IMR-90 (cell line): ENCODE results near the gene TGFB3. TPM values are rescaled to one million over a fixed set of nuclear protein-coding genes. Genes with fewer than 3 reads are reported as not detected.

Experiments used
- ATAC-seq: fragments of 200-7000 bp; cut with Tn5 transposase; 2 replicates; pipeline ENCODE4 v1.9.1; 2020; ENCODE audit warnings: low read depth, mild to moderate bottlenecking, moderate library complexity
- BruUV-seq: library from RNA; stranded (reverse); fragments of 400-500 nt; replicated peaks from 2 replicates; lab custom pipeline; 2021; lab: Mats Ljungman, UMichigan
- CTCF ChIA-PET: fragments of 300-600 bp; formaldehyde crosslinking; extraction: SDS; loops from one replicate; lab custom pipeline; 2021; ENCODE audit warnings: antibody characterized with exemption; lab: Yijun Ruan, JAX
- POLR2A ChIA-PET: fragments of 300-600 bp; sonication (Branson Sonifier 250); formaldehyde crosslinking; loops from one replicate; lab custom pipeline; 2022; ENCODE audit warnings: antibody characterized with exemption; ENCODE audit not compliant: unreplicated experiment; lab: Charles Lee
- DNase-seq: peaks from one replicate; pipeline ENCODE4 v3.0.0; 2013
- H2AFZ ChIP-seq: replicated peaks from 2 replicates; pipeline ENCODE3; 2013; ENCODE audit warnings: low read length, mild to moderate bottlenecking; ENCODE audit not compliant: poor library complexity
- H2AK5ac ChIP-seq: 2 replicates; pipeline ENCODE4 v1.6.1; 2013; ENCODE audit warnings: low read depth, low read length, inconsistent platforms
- H2AK9ac ChIP-seq: replicated peaks from 2 replicates; pipeline ENCODE3; 2013; ENCODE audit warnings: mild to moderate bottlenecking, low read depth, low read length, moderate library complexity; ENCODE audit not compliant: poor library complexity
- H2BK120ac ChIP-seq: 2 replicates; pipeline ENCODE4 v1.6.1; 2013; ENCODE audit warnings: low read depth, low read length, inconsistent platforms
- H2BK15ac ChIP-seq: 3 replicates; pipeline ENCODE4 v1.6.1; 2013; ENCODE audit warnings: low read depth, low read length, inconsistent platforms
- H2BK20ac ChIP-seq: 2 replicates; pipeline ENCODE4 v1.6.1; 2013; ENCODE audit warnings: low read depth, mild to moderate bottlenecking, inconsistent platforms, low read length, moderate library complexity
- H2BK5ac ChIP-seq: 2 replicates; pipeline ENCODE4 v1.6.1; 2013; ENCODE audit warnings: mild to moderate bottlenecking, low read depth, low read length, inconsistent platforms; ENCODE audit not compliant: poor library complexity, severe bottlenecking
- H3K14ac ChIP-seq: replicated peaks from 2 replicates; pipeline ENCODE4 v1.6.1; 2013; ENCODE audit warnings: low read depth, low read length, inconsistent platforms
- H3K18ac ChIP-seq: 2 replicates; pipeline ENCODE4 v1.6.1; 2013; ENCODE audit warnings: low read depth, low read length, control low read depth
- H3K23ac ChIP-seq: 2 replicates; pipeline ENCODE4 v1.6.1; 2013; ENCODE audit warnings: low read depth, low read length, inconsistent platforms
- H3K27ac ChIP-seq: 2 replicates; pipeline ENCODE4 v1.5.1; 2013; ENCODE audit warnings: mild to moderate bottlenecking, control low read depth, low read length; ENCODE audit not compliant: insufficient read depth
- H3K27me3 ChIP-seq: 2 replicates; pipeline ENCODE4 v1.6.1; 2013; ENCODE audit warnings: low read length; ENCODE audit not compliant: control insufficient read depth, insufficient read depth
- H3K36me3 ChIP-seq: 2 replicates; pipeline ENCODE4 v1.6.1; 2013; ENCODE audit warnings: low read length, mixed read lengths; ENCODE audit not compliant: control insufficient read depth, insufficient read depth
- H3K4ac ChIP-seq: 2 replicates; pipeline ENCODE4 v1.6.1; 2013; ENCODE audit warnings: low read depth, low read length, inconsistent platforms
- H3K4me1 ChIP-seq: 2 replicates; pipeline ENCODE4 v1.6.1; 2013; ENCODE audit warnings: low read length, mixed read lengths; ENCODE audit not compliant: control insufficient read depth, insufficient read depth
- H3K4me2 ChIP-seq: 2 replicates; pipeline ENCODE4 v1.6.1; 2013; ENCODE audit warnings: low read depth, mild to moderate bottlenecking, control low read depth, low read length, moderate library complexity
- H3K4me3 ChIP-seq: 2 replicates; pipeline ENCODE4 v1.5.1; 2013; ENCODE audit warnings: low read depth, mild to moderate bottlenecking, control low read depth, low read length, moderate library complexity; ENCODE audit not compliant: insufficient read depth
- H3K56ac ChIP-seq: 2 replicates; pipeline ENCODE4 v1.6.1; 2013; ENCODE audit warnings: low read length, inconsistent platforms; ENCODE audit not compliant: insufficient read depth; ENCODE audit errors: extremely low read depth
- H3K79me1 ChIP-seq, 2 experiments: 2 replicates each; pipeline ENCODE4 v1.6.1; 2013; ENCODE audit warnings: low read length in 2 of 2, inconsistent platforms in 1 of 2, low read depth in 1 of 2
- H3K9ac ChIP-seq: 2 replicates; pipeline ENCODE4 v1.6.1; 2013; ENCODE audit warnings: low read depth, low read length, control low read depth
- H3K9me1 ChIP-seq: 2 replicates; pipeline ENCODE4 v1.6.1; 2013; ENCODE audit warnings: low read length, inconsistent platforms; ENCODE audit not compliant: insufficient read depth
- H3K9me3 ChIP-seq: 2 replicates; pipeline ENCODE4 v1.6.1; 2013; ENCODE audit warnings: low read length; ENCODE audit not compliant: control insufficient read depth, insufficient read depth
- H4K20me1 ChIP-seq: 2 replicates; pipeline ENCODE4 v1.6.1; 2013; ENCODE audit warnings: low read length, inconsistent platforms; ENCODE audit not compliant: insufficient read depth
- H4K5ac ChIP-seq: 2 replicates; pipeline ENCODE4 v1.6.1; 2013; ENCODE audit warnings: mild to moderate bottlenecking, low read depth, low read length, control low read depth
- H4K8ac ChIP-seq, 2 experiments: 2 replicates each; pipeline ENCODE4 v1.6.1; 2013; ENCODE audit warnings: low read depth in 2 of 2, low read length in 2 of 2, control low read depth in 1 of 2, inconsistent platforms in 1 of 2
- H4K91ac ChIP-seq: 2 replicates; pipeline ENCODE4 v1.6.1; 2013; ENCODE audit warnings: low read depth, low read length, inconsistent platforms; ENCODE audit not compliant: insufficient read depth
- CEBPB ChIP-seq: IDR thresholded peaks from 2 replicates; pipeline ENCODE4 v1.6.1; 2012; ENCODE audit warnings: low read depth, low read length, improper control_type of control experiment
- CHD1 ChIP-seq: IDR thresholded peaks from 2 replicates; pipeline ENCODE4 v1.6.1; 2012; ENCODE audit warnings: low read depth, low read length, improper control_type of control experiment
- CTCF ChIP-seq: conservative IDR thresholded peaks from 2 replicates; pipeline ENCODE4 v1.5.1; 2012; ENCODE audit warnings: mild to moderate bottlenecking, low read depth, low read length, improper control_type of control experiment
- ELK1 ChIP-seq: fragments of 150-350 bp; IDR thresholded peaks from 2 replicates; pipeline ENCODE4 v1.6.1; 2016; ENCODE audit warnings: low read depth, mild to moderate bottlenecking, low read length, moderate library complexity, borderline replicate concordance
- FOS ChIP-seq: fragments of 150-350 bp; IDR thresholded peaks from 2 replicates; pipeline ENCODE4 v1.6.1; 2016; ENCODE audit warnings: low read depth, low read length
- MAZ ChIP-seq: IDR thresholded peaks from 2 replicates; pipeline ENCODE4 v1.6.1; 2012; ENCODE audit warnings: low read depth, mild to moderate bottlenecking, low read length, improper control_type of control experiment, moderate library complexity, borderline replicate concordance
- MXI1 ChIP-seq: IDR thresholded peaks from 2 replicates; pipeline ENCODE4 v1.6.1; 2012; ENCODE audit warnings: low read depth, mild to moderate bottlenecking, low read length, moderate library complexity, borderline replicate concordance
- NFE2L2 ChIP-seq: fragments of 150-350 bp; IDR thresholded peaks from 2 replicates; pipeline ENCODE4 v1.6.1; 2016; ENCODE audit warnings: low read depth, mild to moderate bottlenecking, low read length
- RAD21 ChIP-seq: IDR thresholded peaks from 2 replicates; pipeline ENCODE4 v1.6.1; 2012; ENCODE audit warnings: low read length, improper control_type of control experiment
- RCOR1 ChIP-seq: IDR thresholded peaks from 2 replicates; pipeline ENCODE4 v1.6.1; 2012; ENCODE audit warnings: mild to moderate bottlenecking, low read length, improper control_type of control experiment; ENCODE audit not compliant: insufficient replicate concordance
- RFX5 ChIP-seq: IDR thresholded peaks from 2 replicates; pipeline ENCODE4 v1.8.0; 2012; ENCODE audit warnings: low read depth, mild to moderate bottlenecking, low read length, moderate library complexity
- SMC3 ChIP-seq: fragments of 150-350 bp; IDR thresholded peaks from 2 replicates; pipeline ENCODE4 v1.6.1; 2016; ENCODE audit warnings: low read depth, mild to moderate bottlenecking, antibody characterized with exemption, low read length, moderate library complexity
- USF2 ChIP-seq: fragments of 150-350 bp; IDR thresholded peaks from 2 replicates; pipeline ENCODE4 v1.6.1; 2017; ENCODE audit warnings: mild to moderate bottlenecking, antibody characterized with exemption, low read length, low read depth
- WGBS, 2 experiments: methylation state at CpG; one replicate each; pipeline versions ENCODE4 v1.1.5 to v1.1.7; 2013; ENCODE audit warnings: missing lambda C conversion rate in 2 of 2; ENCODE audit not compliant: insufficient read length in 1 of 2; ENCODE audit errors: extremely low coverage in 2 of 2; 5-methylcytosine and 5-hydroxymethylcytosine counted together
- dilution Hi-C: fragments of 300-500 bp; cut with HindIII; formaldehyde crosslinking; loops from one replicate; pipeline ENCODE4 v1.14.3; 2018; ENCODE audit warnings: low sequenced_read_pairs; ENCODE audit not compliant: unreplicated experiment
- in situ Hi-C: fragments of 300-500 bp; cut with MboI; formaldehyde crosslinking; loops from 3 replicates; pipeline ENCODE4 v1.14.3; 2019; ENCODE audit warnings: low sequenced_read_pairs, inconsistent platforms, mixed read lengths
- intact Hi-C: fragments of 100-400 bp; cut with micrococcal nuclease; formaldehyde crosslinking; loops from 2 replicates; pipeline ENCODE4 v1.10.0; 2022
- polyA plus RNA-seq, 3 experiments: library from polyadenylated mRNA; depleted of rRNA; stranded (reverse); fragments of >200 nt; gene quantifications; 2 replicates each; pipeline ENCODE4 v1.2.3, GENCODE V29; 2012; ENCODE audit warnings: low replicate concordance in 1 of 3
- total RNA-seq: library from RNA; depleted of rRNA; stranded (reverse); fragments of >200 nt; gene quantifications from 2 replicates; pipeline ENCODE4 v1.2.3, GENCODE V29; 2012

Gene TGFB3
- total and polyA plus RNA-seq, 2 of the 4 experiments (the other 2 are of a cell fraction): 2.2 to 4.3 TPM

- Histone ChIP-seq H3K4me1 (no peaks in the 10 kb centered on the region), H3K9me3 (no peaks in the 10 kb centered on the region), H3K9me1 (no peaks in the 10 kb centered on the region), H3K4ac (no peak overlapping the region), H2BK15ac (no peak overlapping the region), H3K23ac (no peak overlapping the region), H2AK5ac (no peak overlapping the region), H2AFZ (no peak overlapping the region), H3K14ac (no peak overlapping the region), H3K56ac (no peak overlapping the region), H3K9ac (no peak overlapping the region), H4K20me1 (no peaks in the 10 kb centered on the region), H3K79me1 (peaks cover 5 to 7% of the 10 kb centered on the region in 2 experiments; a peak in 2 of 4 replicates), H2BK5ac (no peak overlapping the region), H3K27me3 (no peaks in the 10 kb centered on the region), H2BK20ac (no peak overlapping the region), H2AK9ac (no peak overlapping the region), H4K5ac (no peak overlapping the region), H3K27ac (no peak overlapping the region), H3K4me2 (no peak overlapping the region), H3K4me3 (no peak overlapping the region), H4K8ac (no peak overlapping the region), H4K91ac (no peak overlapping the region), H3K18ac (no peak overlapping the region), H3K36me3 (peaks cover 14% of the 10 kb centered on the region), H2BK120ac (no peak overlapping the region)
- WGBS, 2 experiments: no CpG with 5 or more reads among the region's 2 CpGs
- ChIA-PET POLR2A (no interaction called here), CTCF (no interaction called here)
- DNase-seq: peak; percentile 7
- dilution Hi-C loops: no loop called here
- no peak for TF ChIP-seq RFX5
- no peak for TF ChIP-seq USF2
- TF ChIP-seq ELK1: no peak
- TF ChIP-seq MXI1: no peak
- no peak for TF ChIP-seq CTCF
- TF ChIP-seq CEBPB: no peak
- TF ChIP-seq SMC3: no peak
- no peak for TF ChIP-seq CHD1
- no peak for TF ChIP-seq RAD21
- no peak for TF ChIP-seq RCOR1
- TF ChIP-seq NFE2L2: no peak
- TF ChIP-seq FOS: no peak
- TF ChIP-seq MAZ: no peak
- in situ Hi-C loops: no loop called here
- no TSS peak for BruUV-seq
- no peak for ATAC-seq
- intact Hi-C loops: no loop called here
Observed at GRCh38 chr14:76022991-76023390, 41.2 kb upstream of the TGFB3 start.
